HepG2 (cell line): ENCODE data around the gene IGF2. TPM values are rescaled to one million over a fixed set of nuclear protein-coding genes. Genes with fewer than 3 reads are reported as not detected.
A peak's percentile ranks its signal among the peaks of the same experiment; 100 is the strongest.

Experiments
- AFF4 ChIP-seq: sonication (generic); formaldehyde crosslinking; IDR thresholded peaks from 2 replicates; pipeline ENCODE4 v1.4.0; 2020; ENCODE audit warnings: missing genetic modification reagents
- DNMT1 ChIP-seq: sonication (generic); formaldehyde crosslinking; IDR thresholded peaks from 2 replicates; pipeline ENCODE4 v1.5.1; 2020; ENCODE audit warnings: mild to moderate bottlenecking, missing genetic modification reagents
- DR1 ChIP-seq: sonication (generic); formaldehyde crosslinking; IDR thresholded peaks from 2 replicates; pipeline ENCODE4 v1.8.0; 2021; ENCODE audit warnings: mild to moderate bottlenecking, missing genetic modification reagents, inconsistent platforms
- FOXO4 ChIP-seq: sonication (generic); formaldehyde crosslinking; conservative IDR thresholded peaks from 2 replicates; pipeline ENCODE4 v1.8.1; 2023; ENCODE audit warnings: missing genetic modification reagents
- KAT7 ChIP-seq: IDR thresholded peaks from 2 replicates; pipeline ENCODE4 v1.6.1; 2018; ENCODE audit warnings: borderline replicate concordance, missing compliant biosample characterization
- MAF1 ChIP-seq: sonication (generic); formaldehyde crosslinking; IDR thresholded peaks from 2 replicates; pipeline ENCODE4 v1.5.0; 2020; ENCODE audit warnings: missing genetic modification reagents, borderline replicate concordance
- MLX ChIP-seq: IDR thresholded peaks from 2 replicates; pipeline ENCODE4 v1.6.1; 2016
- NFE2L2 ChIP-seq: fragments of 150-350 bp; IDR thresholded peaks from 2 replicates; pipeline ENCODE4 v1.6.1; 2014; ENCODE audit warnings: low read length
- ONECUT2 ChIP-seq: sonication (generic); formaldehyde crosslinking; IDR thresholded peaks from 2 replicates; pipeline ENCODE4 v1.4.0; 2020; ENCODE audit warnings: missing genetic modification reagents
- PITX1 ChIP-seq: sonication (generic); formaldehyde crosslinking; IDR thresholded peaks from 2 replicates; pipeline ENCODE4 v1.5.1; 2020; ENCODE audit warnings: mild to moderate bottlenecking, missing genetic modification reagents
- PRMT3 ChIP-seq: sonication (generic); formaldehyde crosslinking; IDR thresholded peaks from 2 replicates; pipeline ENCODE4 v1.8.1; 2022; ENCODE audit warnings: low read depth, mild to moderate bottlenecking, moderate library complexity, missing genetic modification reagents, borderline replicate concordance
- PRPF4 ChIP-seq: fragments of 200-400 bp; formaldehyde crosslinking; IDR thresholded peaks from 2 replicates; pipeline ENCODE4 v1.6.1; 2016; ENCODE audit warnings: low read length, low read depth; ENCODE audit not compliant: poor library complexity, severe bottlenecking
- RBAK ChIP-seq: sonication (generic); formaldehyde crosslinking; IDR thresholded peaks from 2 replicates; pipeline ENCODE4 v1.5.1; 2020; ENCODE audit warnings: mild to moderate bottlenecking, missing genetic modification reagents
- RFXAP ChIP-seq: sonication (generic); formaldehyde crosslinking; IDR thresholded peaks from 2 replicates; pipeline ENCODE4 v1.4.0; 2020; ENCODE audit warnings: missing genetic modification reagents, borderline replicate concordance
- SIX4 ChIP-seq: sonication (generic); formaldehyde crosslinking; IDR thresholded peaks from 2 replicates; pipeline ENCODE4 v1.4.0; 2020; ENCODE audit warnings: missing genetic modification reagents
- TARDBP ChIP-seq: sonication (generic); formaldehyde crosslinking; IDR thresholded peaks from 2 replicates; pipeline ENCODE4 v1.8.0; 2022; ENCODE audit warnings: mild to moderate bottlenecking, missing genetic modification reagents
- THAP11 ChIP-seq: IDR thresholded peaks from 2 replicates; pipeline ENCODE4 v1.6.1; 2016; ENCODE audit warnings: missing biosample characterization, missing genetic modification reagents
- TOE1 ChIP-seq: sonication (generic); formaldehyde crosslinking; IDR thresholded peaks from 2 replicates; pipeline ENCODE4 v1.4.0; 2020; ENCODE audit warnings: mild to moderate bottlenecking, missing genetic modification reagents
- TRAFD1 ChIP-seq: sonication (generic); formaldehyde crosslinking; IDR thresholded peaks from 2 replicates; pipeline ENCODE4 v1.5.1; 2020; ENCODE audit warnings: missing genetic modification reagents, mild to moderate bottlenecking, borderline replicate concordance
- ZNF256 ChIP-seq: sonication (generic); formaldehyde crosslinking; conservative IDR thresholded peaks from 2 replicates; pipeline ENCODE4 v1.4.0; 2020; ENCODE audit warnings: missing genetic modification reagents
- ZNF329 ChIP-seq: sonication (generic); formaldehyde crosslinking; IDR thresholded peaks from 2 replicates; pipeline ENCODE4 v1.9.0; 2021; ENCODE audit warnings: low read depth, mild to moderate bottlenecking, missing genetic modification reagents
- ZNF558 ChIP-seq: sonication (generic); formaldehyde crosslinking; IDR thresholded peaks from 2 replicates; pipeline ENCODE4 v1.9.0; 2022; ENCODE audit warnings: mild to moderate bottlenecking, missing genetic modification reagents, borderline replicate concordance
- ZNF709 ChIP-seq: sonication (generic); formaldehyde crosslinking; IDR thresholded peaks from 2 replicates; pipeline ENCODE4 v1.5.0; 2020; ENCODE audit warnings: mild to moderate bottlenecking, missing genetic modification reagents
- ZNF746 ChIP-seq: sonication (generic); formaldehyde crosslinking; IDR thresholded peaks from 2 replicates; pipeline ENCODE4 v1.8.0; 2022; ENCODE audit warnings: mild to moderate bottlenecking, missing genetic modification reagents
- ZNF768 ChIP-seq: sonication (generic); formaldehyde crosslinking; IDR thresholded peaks from 2 replicates; pipeline ENCODE4 v1.4.0; 2020; ENCODE audit warnings: missing genetic modification reagents
- ZNF777 ChIP-seq: sonication (generic); formaldehyde crosslinking; IDR thresholded peaks from 2 replicates; pipeline ENCODE4 v1.4.0; 2020; ENCODE audit warnings: missing genetic modification reagents
- polyA plus RNA-seq, 8 experiments: library from polyadenylated mRNA; depleted of rRNA in 3 of 8; stranded (reverse) in 7 of 8; unstranded in 1 of 8; fragments of >200 nt; fragmentation: Illumina TruSeq in 4 of 8; extraction: Trizol in 4 of 8; gene quantifications; 2 replicates each; pipeline versions ENCODE4 v1.2.1 to v1.2.3, GENCODE V29; 2011 to 2016; ENCODE audit warnings: low read depth in 4 of 8, missing spikeins in 1 of 8, mixed read lengths in 1 of 8; ENCODE audit not compliant: insufficient read depth in 1 of 8
- total RNA-seq, 5 experiments: library from RNA; depleted of rRNA; stranded (reverse); fragments of >200 nt; fragmentation: Illumina TruSeq; extraction: Trizol; gene quantifications; 2 replicates each; pipeline ENCODE4 v1.2.3, GENCODE V29; 2016; ENCODE audit warnings: low read depth in 1 of 5

The IGF2 gene
- total and polyA plus RNA-seq, 2 of the 13 experiments (the other 11 are each of a cell fraction or from before 2014, with no cell fraction given), result 79.1 to 254 TPM

DNA sequence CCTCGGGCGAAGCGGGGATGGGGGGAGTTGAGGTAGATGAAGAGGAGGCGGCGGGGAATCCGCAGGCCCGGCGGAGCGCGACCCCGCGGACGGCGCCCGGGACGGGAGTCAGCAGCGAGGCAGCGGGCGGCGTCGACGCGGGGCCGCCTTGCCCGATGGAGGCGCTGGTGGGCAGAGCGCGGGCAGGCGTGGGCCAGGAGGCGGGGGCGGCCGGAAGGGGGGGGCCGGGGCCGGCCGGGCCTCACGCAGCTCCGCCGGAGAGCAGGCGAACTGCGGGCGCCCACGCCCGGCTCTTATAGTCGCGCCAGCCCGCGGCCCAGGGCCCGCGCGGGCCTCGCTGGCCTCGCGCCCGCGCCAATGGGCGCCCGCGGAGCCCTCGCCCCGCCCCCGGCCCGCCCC lies at the start of gene IGF2 (continued):
- TF ChIP-seq KAT7 (CRISPR knock-in tag), result peak; percentile 94
- TF ChIP-seq FOXO4 (CRISPR knock-in tag), result no peak
- no peak for TF ChIP-seq RBAK (CRISPR knock-in tag)
- no peak; the same call in 1 of the 2 replicates for TF ChIP-seq ZNF558
- TF ChIP-seq ZNF768 (CRISPR knock-in tag), result peak; percentile 43; the same call in 1 of the 2 replicates
- peak; percentile 78 for TF ChIP-seq ZNF777
- TF ChIP-seq MAF1, result no peak
- TF ChIP-seq TARDBP (CRISPR knock-in tag), result no peak; the same call in 1 of the 2 replicates
- no peak for TF ChIP-seq TRAFD1 (CRISPR knock-in tag)
- 0 out of 2 replicates have a peak, but pooled peaks have one; percentile 22 for TF ChIP-seq ZNF329
- TF ChIP-seq MLX (CRISPR knock-in tag), result no peak
- TF ChIP-seq RFXAP (CRISPR knock-in tag), result peak; percentile 27; the same call in 1 of the 2 replicates
- no peak for TF ChIP-seq THAP11 (CRISPR knock-in tag)
- no peak for TF ChIP-seq PITX1
- no peak for TF ChIP-seq PRPF4
- no peak for TF ChIP-seq TOE1 (CRISPR knock-in tag)
- TF ChIP-seq DR1 (CRISPR knock-in tag), result peak; percentile 30; the same call in 1 of the 2 replicates
- no peak for TF ChIP-seq ZNF709 (CRISPR knock-in tag)
- TF ChIP-seq AFF4 (CRISPR knock-in tag), result peak; percentile 99
- TF ChIP-seq ZNF746 (CRISPR knock-in tag), result no peak
- TF ChIP-seq NFE2L2, result no peak
- TF ChIP-seq ONECUT2 (CRISPR knock-in tag), result no peak
- peak; percentile 73; the same call in 1 of the 2 replicates for TF ChIP-seq PRMT3
- TF ChIP-seq ZNF256 (CRISPR knock-in tag), result no peak
- 0 out of 2 replicates have a peak, but pooled peaks have one; percentile 40 for TF ChIP-seq DNMT1 (CRISPR knock-in tag)
- TF ChIP-seq SIX4 (CRISPR knock-in tag), result no peak
